CD4-positive, alpha-beta T cell (primary cell): ENCODE data around the gene GPC6. TPM values are rescaled to one million over a fixed set of nuclear protein-coding genes. Genes with fewer than 3 reads are reported as not detected.

ENCODE experiments used
- ATAC-seq: fragments of 200-7000 bp; cut with Tn5 transposase; one replicate; pipeline ENCODE4 v1.10.0; 2022; ENCODE audit warnings: mild to moderate bottlenecking; ENCODE audit not compliant: poor library complexity
- CTCF ChIA-PET: fragments of 350-600 bp; sonication (Branson Sonifier 250); formaldehyde crosslinking; loops from one replicate; lab custom pipeline; 2021; ENCODE audit warnings: antibody characterized with exemption, inconsistent platforms; lab: Charles Lee
- POLR2A ChIA-PET: fragments of 350-600 bp; sonication (Branson Sonifier 250); formaldehyde crosslinking; loops from one replicate; lab custom pipeline; 2021; ENCODE audit warnings: antibody characterized with exemption, inconsistent platforms; lab: Charles Lee
- DNase-seq, 14 experiments: peaks; one replicate each; pipeline ENCODE4 v3.0.0-alpha.2; 2013 to 2020; ENCODE audit warnings: mixed read lengths in 2 of 14
- H3K27ac ChIP-seq, 2 donors: one replicate each; pipeline versions ENCODE4 v1.5.1 to v1.7.0; 2013; ENCODE audit warnings: low read length in 2 of 2, low read depth in 1 of 2, mild to moderate bottlenecking in 1 of 2
- H3K27me3 ChIP-seq, 2 experiments: 1 replicate in 1 of 2; 2 replicates in 1 of 2; pipeline versions ENCODE4 v1.6.1 to v1.7.0; 2013; ENCODE audit warnings: low read length in 2 of 2, control low read depth in 1 of 2, mild to moderate bottlenecking in 1 of 2, moderate library complexity in 1 of 2; ENCODE audit not compliant: insufficient read depth in 2 of 2, control insufficient read depth in 1 of 2
- H3K36me3 ChIP-seq: one replicate; pipeline ENCODE4 v1.6.1; 2013; ENCODE audit warnings: low read length, control low read depth; ENCODE audit not compliant: insufficient read depth
- H3K4me1 ChIP-seq: one replicate; pipeline ENCODE4 v1.6.1; 2013; ENCODE audit warnings: low read length, control low read depth; ENCODE audit not compliant: insufficient read depth
- H3K4me3 ChIP-seq: one replicate; pipeline ENCODE4 v1.5.1; 2013; ENCODE audit warnings: mild to moderate bottlenecking, low read length, moderate library complexity
- H3K9me3 ChIP-seq, 2 experiments: 1 replicate in 1 of 2; 2 replicates in 1 of 2; pipeline versions ENCODE4 v1.6.1 to v1.7.0; 2013; ENCODE audit warnings: low read length in 2 of 2, mild to moderate bottlenecking in 2 of 2, control low read depth in 1 of 2, moderate library complexity in 1 of 2; ENCODE audit not compliant: control insufficient read depth in 1 of 2, insufficient read depth in 1 of 2
- H3K27ac Mint-ChIP-seq: one replicate; pipeline ENCODE4 v1.8.0; 2020; ENCODE audit warnings: mixed read lengths
- H3K27me3 Mint-ChIP-seq: one replicate; pipeline ENCODE4 v1.8.0; 2021; ENCODE audit warnings: mixed read lengths
- H3K36me3 Mint-ChIP-seq: one replicate; pipeline ENCODE4 v1.8.0; 2021; ENCODE audit warnings: low read depth, mixed read lengths
- H3K4me1 Mint-ChIP-seq: one replicate; pipeline ENCODE4 v1.8.0; 2021; ENCODE audit warnings: low read depth, mixed read lengths
- H3K4me3 Mint-ChIP-seq: one replicate; pipeline ENCODE4 v1.8.0; 2020; ENCODE audit warnings: mild to moderate bottlenecking, mixed read lengths
- H3K9me3 Mint-ChIP-seq: one replicate; pipeline ENCODE4 v1.8.0; 2020; ENCODE audit warnings: mixed read lengths
- CTCF ChIP-seq: fragments of 200-600 bp; IDR thresholded peaks from one replicate; pipeline ENCODE4 v1.8.0; 2022; ENCODE audit warnings: antibody characterized with exemption, mild to moderate bottlenecking
- intact Hi-C, 2 experiments: fragments of 100-400 bp; cut with DNase I in 1 of 2; cut with micrococcal nuclease in 1 of 2; formaldehyde crosslinking; loops; one replicate each; pipeline versions ENCODE4 v1.15.1 to v1.9.0; 2023 to 2025; cut with DNase I, micrococcal nuclease
- total RNA-seq, 174 experiments: library from RNA in 2 of 174; stranded (reverse) in 2 of 174; gene quantifications; one replicate each; pipeline ENCODE4 v1.2.3 and lab custom pipeline; 2021 to 2026

GPC6 gene
- total RNA-seq, 2 experiments from 2014 or later = not detected

GRCh38 chr13:93987458-93987857, 760.9 kb downstream of the GPC6 start:
- ATAC-seq = no peak
- intact Hi-C loops = no loop called here
- CTCF ChIA-PET = no interaction called here

GRCh38 chr13:93991569-93991968, 765.0 kb downstream of the GPC6 start:
- Mint-ChIP-seq H3K4me3 (no peak overlapping the region), H3K36me3 (no peaks in the 10 kb centered on the region), H3K9me3 (no peaks in the 10 kb centered on the region), H3K27me3 (no peaks in the 10 kb centered on the region), H3K4me1 (no peaks in the 10 kb centered on the region), H3K27ac (no peak overlapping the region)
- no peak overlapping the region for H3K4me3 ChIP-seq
- no peaks in the 10 kb centered on the region for H3K4me1 ChIP-seq
- ChIA-PET CTCF (no interaction called here), POLR2A (no interaction called here)
- intact Hi-C loops = no loop called here
- no peaks in the 10 kb centered on the region for H3K27me3 ChIP-seq
- H3K9me3 ChIP-seq = no peaks in the 10 kb centered on the region
- no peak for TF ChIP-seq CTCF
- H3K27ac ChIP-seq = no peak overlapping the region
- ATAC-seq = no peak
- no peak for DNase-seq
- H3K36me3 ChIP-seq = no peaks in the 10 kb centered on the region

More at GRCh38 chr13:93987458-93987857, 760.9 kb downstream of the GPC6 start:
- H3K27me3 Mint-ChIP-seq = no peaks in the 10 kb centered on the region
- no peaks in the 10 kb centered on the region for H3K4me1 Mint-ChIP-seq
- H3K9me3 Mint-ChIP-seq = no peaks in the 10 kb centered on the region
- no peaks in the 10 kb centered on the region for H3K4me1 ChIP-seq
- no peak for DNase-seq
- no peak overlapping the region for H3K4me3 ChIP-seq
- no peaks in the 10 kb centered on the region for H3K27me3 ChIP-seq
- no peak overlapping the region for H3K27ac ChIP-seq
- no peak overlapping the region for H3K4me3 Mint-ChIP-seq
- no peaks in the 10 kb centered on the region for H3K9me3 ChIP-seq
- no peaks in the 10 kb centered on the region for H3K36me3 ChIP-seq
- TF ChIP-seq CTCF = no peak
- H3K36me3 Mint-ChIP-seq = no peaks in the 10 kb centered on the region
- H3K27ac Mint-ChIP-seq = no peak overlapping the region
- POLR2A ChIA-PET = no interaction called here

- ChIA-PET CTCF (no interaction called here), POLR2A (no interaction called here)
- Histone ChIP-seq H3K9me3 (no peaks in the 10 kb centered on the region), H3K27me3 (no peaks in the 10 kb centered on the region), H3K4me3 (no peak overlapping the region), H3K27ac (no peak overlapping the region), H3K4me1 (no peaks in the 10 kb centered on the region), H3K36me3 (no peaks in the 10 kb centered on the region)
- Mint-ChIP-seq H3K9me3 (no peaks in the 10 kb centered on the region), H3K27me3 (peaks cover 5% of the 10 kb centered on the region), H3K4me3 (no peak overlapping the region), H3K36me3 (no peaks in the 10 kb centered on the region), H3K4me1 (no peaks in the 10 kb centered on the region), H3K27ac (no peak overlapping the region)
- DNase-seq (no peak), ATAC-seq (no peak)
- intact Hi-C loops = no loop called here
- no peak for TF ChIP-seq CTCF
Observed at GRCh38 chr13:93996481-93996880, 769.9 kb downstream of the GPC6 start.
